Astrocyte (in vitro differentiated cells and primary cell): ENCODE results near the gene ENDOV.

Source experiments
- CTCF ChIP-seq: IDR thresholded peaks from 2 replicates; pipeline ENCODE4 v1.5.1; 2011; ENCODE audit warnings: low read depth, mild to moderate bottlenecking, inconsistent platforms, low read length, moderate library complexity; ENCODE audit not compliant: insufficient read depth
- EZH2 ChIP-seq: IDR thresholded peaks from 2 replicates; pipeline ENCODE4 v1.6.1; 2012; ENCODE audit warnings: mild to moderate bottlenecking, low read length, inconsistent platforms; ENCODE audit not compliant: insufficient read depth

GRCh38 chr17:80442764-80443163 lies 27.8 kb downstream of the ENDOV start:
- TF ChIP-seq CTCF (no peak), EZH2 (no peak)
